NCI-H1048 (cell line): ENCODE results near the gene RTN3.
"Not testable (repeated sequence)": the region's sequence is repeated elsewhere in the genome, so short reads cannot be mapped to it uniquely, and the experiment has no call there.

Experiments used
- DNase-seq: peaks from one replicate; lab custom pipeline; 2025; lab: John Stamatoyannopoulos, UW

Gene RTN3

DNA sequence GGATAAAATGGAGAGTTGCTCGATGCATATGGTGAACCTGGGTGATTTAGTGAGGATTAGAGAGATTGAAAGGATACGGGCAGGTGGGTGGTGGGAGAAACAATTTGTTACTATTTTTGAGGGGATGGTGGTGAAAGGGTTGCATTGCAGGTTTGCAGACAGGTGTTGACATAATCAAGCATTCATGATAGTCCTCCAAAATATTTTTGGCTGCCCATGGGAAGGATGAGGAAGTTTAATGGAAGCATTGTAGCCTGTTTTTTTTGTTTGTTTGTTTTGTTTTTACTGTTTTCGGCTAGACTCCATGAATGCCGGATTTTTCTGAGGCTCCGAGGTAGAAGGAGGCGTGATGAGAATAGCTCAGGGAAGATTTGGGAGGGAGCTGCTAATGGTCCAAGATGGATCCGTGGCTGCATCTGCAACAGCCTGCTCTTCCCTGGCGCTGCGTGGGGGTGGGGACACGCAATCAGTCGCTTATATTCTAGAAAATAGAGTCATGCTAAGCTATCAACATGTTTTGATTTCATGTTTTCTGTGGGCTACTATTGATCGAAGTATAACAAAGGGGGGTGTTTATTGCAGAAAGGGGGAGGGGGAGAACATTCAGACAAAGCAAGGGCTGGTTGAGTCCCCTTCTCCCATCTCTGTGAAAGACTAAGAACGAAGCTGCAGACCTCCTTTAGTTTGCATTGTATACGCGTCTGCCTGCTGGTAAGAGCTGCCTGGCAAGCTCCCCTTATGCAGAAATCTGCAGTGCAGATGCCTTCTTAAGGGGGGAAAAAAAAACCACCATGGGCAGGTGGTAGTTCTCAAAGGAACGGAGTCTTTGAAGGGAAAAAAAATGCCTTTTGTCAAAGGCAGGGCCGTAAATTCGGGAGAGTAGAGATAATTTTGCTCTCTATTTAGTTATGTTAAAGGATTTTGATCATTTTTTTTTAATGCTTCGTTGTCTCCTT lies 1.0 kb downstream of the RTN3 start:
- no peak for DNase-seq

DNA sequence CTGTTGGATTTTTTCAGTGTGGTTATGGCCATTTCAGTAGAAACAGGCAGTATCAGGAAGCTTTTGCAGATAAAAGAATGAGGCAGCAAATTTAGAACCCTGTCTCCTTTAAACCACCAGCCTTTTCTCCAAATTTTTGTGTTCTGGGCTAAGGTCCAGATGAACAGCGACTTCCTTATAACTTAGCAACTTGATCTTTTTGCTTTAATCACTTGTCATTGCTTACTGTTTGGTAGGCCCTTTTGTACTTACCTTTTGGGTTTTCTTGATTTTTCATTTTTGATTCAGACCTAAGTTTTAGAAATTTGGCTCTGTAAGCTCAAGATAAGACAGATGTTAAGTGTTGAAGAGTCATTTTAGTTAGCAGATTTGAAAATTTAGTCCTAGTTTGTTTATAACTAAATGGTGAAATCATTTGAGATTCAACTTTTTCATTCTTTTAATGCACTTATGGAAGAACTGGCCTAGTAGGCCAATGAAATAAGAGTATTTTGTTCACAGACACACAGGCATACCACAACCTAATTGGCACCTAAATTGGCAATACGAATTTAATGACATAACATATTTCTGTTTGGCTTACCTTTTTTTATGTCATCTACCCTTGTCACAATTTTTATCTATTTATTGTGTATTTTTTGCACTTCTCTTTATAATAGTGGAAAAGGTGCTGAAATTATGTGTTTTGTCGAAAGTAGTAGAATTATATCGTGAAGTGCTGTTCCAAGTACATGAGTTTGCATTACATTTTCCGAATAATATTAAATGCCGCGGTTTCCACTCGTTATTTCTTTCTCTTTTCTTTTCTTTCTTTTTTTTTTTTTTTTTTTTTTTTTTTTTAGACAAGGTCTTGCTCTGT lies 2.1 kb downstream of the RTN3 start:
- no peak for DNase-seq

DNA sequence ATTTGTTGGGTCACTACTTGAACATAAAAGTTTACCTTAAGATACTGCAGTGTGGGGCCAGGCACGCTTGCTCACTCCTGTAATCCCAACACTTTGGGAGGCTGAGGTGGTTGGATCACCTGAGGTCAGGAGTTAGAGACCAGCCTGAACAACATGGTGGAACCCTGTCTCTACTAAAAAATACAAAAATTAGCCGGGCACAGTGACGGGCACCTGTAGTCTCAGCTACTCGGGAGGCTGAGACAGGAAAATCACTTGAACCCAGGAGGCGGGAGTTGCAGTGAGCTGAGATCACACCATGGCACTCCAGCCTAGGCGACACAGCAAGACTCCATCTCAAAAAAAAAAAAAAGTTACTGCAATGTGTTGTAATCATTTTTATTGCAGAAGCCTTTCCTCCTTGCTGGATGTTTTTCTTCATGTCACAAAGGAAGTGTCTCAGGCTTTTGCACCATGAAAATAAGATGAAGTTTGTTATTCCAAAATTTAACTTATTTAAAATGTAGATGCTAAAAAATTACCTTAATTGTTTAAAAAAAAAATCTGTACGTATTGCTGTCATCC lies 3.9 kb downstream of the RTN3 start:
- not testable (repeated sequence) for DNase-seq

DNA sequence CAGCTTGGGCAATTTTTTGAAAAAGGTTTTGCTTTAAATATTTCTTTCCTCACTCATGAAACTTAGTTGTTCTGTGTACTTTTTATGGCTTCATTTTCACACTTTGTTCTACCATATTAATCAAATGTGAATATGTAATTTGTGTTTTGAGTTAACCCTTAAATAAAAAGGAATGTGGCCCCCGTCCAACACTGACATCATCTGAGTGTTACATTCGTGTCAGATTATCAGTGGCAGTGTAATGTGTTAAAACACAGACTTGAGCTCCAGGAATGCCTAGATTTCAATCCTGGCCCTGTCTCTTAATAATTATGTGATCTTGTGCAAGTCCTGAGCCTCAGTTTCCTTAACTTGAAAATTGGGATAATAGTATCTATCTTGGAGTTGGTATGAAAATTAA lies 5.6 kb downstream of the RTN3 start:
- DNase-seq, result no peak

DNA sequence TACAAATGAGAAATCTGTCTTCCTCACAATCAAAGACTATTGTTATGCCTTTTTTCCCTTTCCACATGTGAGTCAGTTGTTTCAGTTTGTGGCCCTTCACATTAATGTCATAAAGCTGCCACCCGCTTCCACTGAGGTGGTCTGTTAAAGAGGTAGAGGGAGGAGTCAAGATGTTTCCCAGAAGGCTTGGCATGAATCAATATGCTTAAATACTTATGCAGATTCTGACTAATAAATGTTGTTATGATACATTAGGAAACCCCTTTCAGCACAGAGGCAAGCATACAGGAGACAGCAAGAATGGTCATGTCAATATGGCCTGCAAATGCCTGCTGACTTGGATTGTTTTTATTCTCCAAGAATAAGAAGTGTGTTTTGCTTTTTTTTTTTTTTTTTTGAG lies 6.5 kb downstream of the RTN3 start:
- no peak for DNase-seq

DNA sequence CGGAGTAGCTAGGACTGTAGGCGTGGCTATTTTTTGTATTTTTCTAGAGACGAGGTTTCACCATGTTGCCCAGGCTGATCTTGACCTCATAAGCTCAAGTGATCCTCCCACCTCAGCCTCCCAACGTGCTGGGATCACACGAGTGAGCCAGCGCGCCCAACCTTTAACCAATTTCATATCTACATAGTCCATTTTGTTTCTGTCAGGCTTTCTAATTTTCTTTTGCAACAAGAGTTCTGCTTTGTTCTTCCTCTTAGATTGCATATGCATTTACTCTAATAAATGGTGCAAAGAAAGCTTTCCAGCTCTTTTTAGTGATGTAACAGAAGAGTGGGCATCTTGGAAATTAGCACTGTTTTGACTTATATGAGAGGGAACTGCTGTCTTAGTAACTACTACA lies 13.3 kb downstream of the RTN3 start:
- no peak for DNase-seq

DNA sequence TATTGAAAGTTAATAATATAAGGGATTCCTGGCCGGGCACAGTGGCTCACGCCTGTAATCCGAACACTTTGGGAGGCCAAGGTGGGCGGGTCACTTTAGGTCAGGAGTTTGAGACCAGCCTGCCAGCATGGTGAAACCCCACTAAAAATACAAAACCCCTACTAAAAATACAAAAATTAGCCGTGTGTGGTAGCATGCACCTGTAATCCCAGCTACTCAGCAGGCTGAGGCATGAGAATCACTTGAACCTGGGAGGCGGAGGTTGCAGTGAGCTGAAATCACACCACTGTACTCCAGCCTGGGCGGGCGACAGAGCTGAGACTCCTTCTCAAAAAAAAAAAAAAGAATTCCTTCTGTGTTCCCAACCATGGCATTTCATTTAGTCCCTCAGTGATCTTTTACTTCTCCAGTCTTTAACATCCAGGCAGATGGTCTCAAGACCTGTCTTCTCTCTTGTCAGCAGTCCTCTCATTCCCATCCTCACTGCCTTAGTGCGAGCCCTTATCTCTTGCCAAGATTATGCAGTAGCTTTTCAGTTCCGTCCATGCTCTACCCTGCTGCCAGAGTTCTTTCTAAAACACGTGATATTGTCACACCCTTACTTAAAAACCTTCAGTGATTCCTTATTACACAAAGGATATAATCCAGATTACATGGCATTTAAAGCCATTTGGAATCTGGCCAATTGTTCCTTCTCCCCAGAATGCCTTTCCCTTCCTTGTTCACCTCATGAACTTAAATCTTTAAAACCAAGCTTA lies 17.9 kb downstream of the RTN3 start:
- DNase-seq, result no peak

DNA sequence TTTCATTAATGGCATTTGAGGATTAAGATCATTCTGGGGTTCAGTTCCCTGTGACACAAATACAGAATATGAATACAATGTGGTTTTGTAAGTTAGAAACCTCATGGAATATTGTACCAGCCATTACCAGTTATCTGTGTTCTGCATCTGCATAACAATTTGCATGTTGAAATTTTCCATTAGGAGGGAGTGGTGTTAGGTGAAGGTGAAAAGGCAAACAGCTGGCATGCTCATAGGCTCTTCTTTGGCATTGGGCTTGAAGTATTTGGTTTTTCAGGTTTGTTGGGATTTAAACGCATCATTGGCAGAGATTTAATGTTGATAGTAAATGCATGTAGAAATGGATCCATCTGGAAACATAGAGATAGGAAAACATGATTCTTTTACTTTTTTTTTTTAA lies 18.6 kb downstream of the RTN3 start:
- no peak for DNase-seq

DNA sequence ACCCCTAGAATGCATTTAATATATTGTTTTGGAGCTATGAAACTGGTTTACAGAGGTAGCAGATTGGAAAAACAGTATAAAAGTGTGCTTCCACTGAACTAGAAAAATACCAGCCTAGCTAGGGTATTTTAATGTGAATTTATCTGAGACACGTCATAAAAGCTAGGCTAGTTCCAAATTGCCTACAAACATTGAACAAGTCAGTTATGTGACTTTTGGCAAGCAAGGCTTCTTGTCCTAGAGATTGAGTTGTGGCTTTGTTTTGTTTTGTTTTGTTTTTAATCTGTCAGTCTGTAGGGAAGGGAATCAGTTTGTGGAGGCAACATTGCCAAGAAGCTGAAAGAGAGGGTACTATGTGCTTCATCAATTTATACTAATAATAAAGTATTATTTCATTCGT lies 24.2 kb downstream of the RTN3 start:
- no peak for DNase-seq

DNA sequence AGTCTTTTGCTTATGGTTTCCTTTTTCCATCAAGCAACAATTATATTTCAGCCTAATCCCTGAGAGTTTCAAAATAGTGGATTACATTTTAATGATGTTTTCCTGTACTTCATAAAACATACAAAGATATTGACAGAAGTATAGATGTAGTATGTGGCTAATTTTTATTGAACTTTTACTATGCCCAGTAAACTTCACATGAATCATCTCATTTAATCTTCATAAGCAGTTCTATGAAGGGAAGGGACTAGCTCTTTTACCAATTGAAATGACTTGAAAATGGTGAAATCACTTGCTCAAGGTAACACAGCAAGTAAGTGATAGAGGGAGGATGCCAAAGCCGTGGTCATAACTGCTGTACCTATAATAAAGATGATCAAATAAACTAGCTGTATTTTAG lies 27.5 kb downstream of the RTN3 start:
- DNase-seq, result no peak

DNA sequence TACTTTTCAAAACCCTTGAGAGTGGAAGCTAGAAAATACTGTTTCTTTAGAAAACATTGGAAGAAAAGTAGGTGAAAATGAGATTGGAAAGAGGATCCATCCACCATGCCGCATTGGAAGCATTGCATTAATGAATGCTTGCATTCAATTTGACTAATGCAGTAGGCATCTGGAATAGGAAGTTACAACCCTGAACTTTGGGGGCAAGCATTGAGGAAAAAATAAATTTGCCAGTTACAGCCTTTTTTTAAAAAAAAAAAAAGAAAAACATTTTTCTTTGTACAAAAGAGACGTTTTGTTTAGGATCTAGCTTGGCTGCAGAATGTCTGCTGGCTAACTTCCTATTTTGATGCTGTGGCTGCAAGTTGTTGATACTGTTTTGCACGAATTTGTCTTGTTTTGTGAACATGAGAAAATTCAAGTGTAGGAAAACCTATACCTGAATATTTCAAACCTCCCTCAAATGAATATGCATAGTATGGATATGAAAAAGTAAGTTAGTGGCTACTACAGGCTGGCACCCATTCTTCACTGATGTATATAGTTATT lies 28.1 kb downstream of the RTN3 start:
- no peak for DNase-seq

DNA sequence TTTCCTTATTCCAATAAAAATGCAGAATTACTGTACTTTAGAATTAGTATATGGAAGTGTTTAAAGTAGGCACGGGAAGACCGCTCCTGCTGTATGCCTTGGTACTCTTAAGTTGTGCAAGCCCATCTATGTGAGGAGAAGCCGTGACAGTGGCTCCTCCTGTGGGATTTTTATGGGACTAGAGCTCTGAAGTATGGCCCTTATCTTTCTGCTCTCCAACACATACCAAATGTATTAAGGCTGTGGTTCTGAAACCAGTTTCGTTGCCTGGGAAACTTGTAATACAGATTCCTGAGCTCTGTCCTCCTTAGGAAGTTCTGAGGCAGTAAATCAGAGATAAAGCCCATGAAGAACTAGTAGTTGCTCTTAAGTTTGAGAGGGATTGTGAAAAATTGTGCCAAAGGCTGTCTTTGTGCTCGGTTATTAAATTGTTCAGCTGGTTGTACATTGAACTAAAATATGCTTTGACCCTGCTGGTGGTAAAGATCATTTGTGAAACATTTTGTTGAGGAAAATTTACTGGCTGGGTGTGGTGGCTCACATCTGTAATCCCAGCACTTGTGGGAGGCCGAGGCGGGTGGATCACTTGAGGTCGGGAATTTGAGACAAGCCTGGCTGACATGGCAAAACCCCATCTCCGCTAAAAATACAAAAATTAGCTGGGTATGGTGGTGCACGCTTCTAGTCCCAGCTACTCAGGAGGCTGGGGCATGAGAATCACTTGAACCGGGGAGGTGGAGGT lies 29.3 kb downstream of the RTN3 start:
- no peak for DNase-seq

DNA sequence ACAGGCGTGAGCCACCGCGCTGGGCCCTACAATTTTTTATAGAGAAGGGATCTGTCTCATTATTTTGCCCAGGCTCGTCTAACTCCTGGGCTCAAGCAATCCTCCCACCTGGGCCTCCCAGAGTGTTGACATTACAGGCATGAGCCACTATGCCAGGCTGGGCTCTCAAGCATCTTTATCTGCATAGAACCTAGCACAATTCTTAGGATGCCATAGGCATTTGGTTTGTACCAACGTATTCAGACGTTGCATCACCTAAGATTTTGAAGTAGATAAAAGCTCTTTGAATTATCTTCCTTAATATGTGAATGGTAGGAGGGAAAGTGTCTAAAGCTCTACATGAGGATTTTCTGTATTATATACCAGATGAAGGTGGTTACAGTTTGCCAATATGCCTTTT lies 30.5 kb downstream of the RTN3 start:
- DNase-seq, result no peak

DNA sequence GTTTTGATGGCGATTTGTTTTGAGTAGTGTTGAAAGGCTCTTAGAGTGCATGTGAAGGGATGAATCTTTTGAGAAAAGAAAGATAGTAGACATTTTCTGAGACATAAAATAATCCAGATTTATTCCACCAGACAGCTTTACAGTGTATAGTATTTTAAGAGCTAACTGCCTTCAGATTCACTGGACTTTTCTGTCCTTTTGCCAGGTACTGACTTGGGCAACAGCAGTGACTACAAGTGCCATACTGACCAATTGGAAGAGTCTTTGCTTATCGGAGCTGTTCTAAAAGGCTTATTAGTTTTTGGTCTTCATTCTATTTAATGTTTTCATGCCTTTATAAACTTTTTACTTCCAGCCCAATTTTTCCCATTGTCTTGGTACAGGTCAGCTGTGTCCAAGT lies 32.5 kb downstream of the RTN3 start:
- no peak for DNase-seq

DNA sequence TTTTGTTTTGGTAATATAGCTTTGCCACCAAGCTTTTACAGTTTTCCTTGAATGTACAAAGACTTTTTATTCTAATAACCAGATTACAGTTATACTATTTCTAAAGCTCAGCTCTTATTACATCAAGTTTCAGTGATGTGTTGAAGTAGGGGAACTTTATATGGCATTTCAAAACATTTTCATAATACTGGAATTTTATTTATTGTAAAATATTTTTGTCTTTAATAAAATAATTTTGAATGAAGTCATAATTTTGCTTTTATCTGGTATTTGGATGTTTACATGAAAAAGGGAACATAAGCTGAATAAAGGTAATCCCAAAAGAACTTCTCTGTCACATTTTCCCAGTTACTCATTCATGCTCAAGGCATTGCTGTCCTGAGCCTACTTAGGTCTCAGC lies 34.7 kb downstream of the RTN3 start:
- DNase-seq, result no peak

DNA sequence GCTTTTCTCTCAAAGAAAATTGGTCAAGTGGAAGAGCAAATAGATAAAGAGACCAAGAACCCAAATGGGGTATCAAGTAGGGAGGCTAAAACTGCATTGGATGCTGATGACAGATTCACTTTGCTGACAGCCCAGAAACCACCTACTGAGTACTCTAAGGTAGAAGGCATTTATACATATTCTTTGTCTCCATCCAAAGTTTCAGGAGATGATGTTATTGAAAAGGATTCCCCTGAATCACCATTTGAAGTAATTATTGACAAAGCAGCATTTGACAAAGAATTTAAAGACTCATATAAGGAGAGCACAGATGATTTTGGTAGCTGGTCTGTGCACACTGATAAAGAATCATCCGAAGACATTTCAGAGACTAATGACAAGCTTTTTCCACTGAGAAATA lies 37.7 kb downstream of the RTN3 start:
- no peak for DNase-seq

DNA sequence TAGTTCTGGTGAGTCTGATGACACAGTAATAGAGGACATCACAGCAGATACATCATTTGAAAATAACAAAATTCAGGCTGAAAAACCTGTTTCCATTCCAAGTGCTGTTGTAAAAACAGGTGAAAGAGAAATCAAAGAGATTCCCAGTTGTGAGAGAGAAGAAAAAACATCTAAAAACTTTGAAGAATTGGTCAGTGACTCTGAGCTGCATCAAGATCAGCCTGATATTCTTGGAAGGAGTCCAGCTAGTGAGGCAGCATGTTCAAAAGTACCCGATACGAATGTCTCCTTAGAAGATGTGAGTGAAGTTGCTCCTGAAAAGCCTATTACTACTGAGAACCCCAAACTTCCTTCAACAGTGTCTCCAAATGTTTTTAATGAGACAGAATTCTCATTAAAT lies 38.7 kb downstream of the RTN3 start:
- DNase-seq, result no peak

DNA sequence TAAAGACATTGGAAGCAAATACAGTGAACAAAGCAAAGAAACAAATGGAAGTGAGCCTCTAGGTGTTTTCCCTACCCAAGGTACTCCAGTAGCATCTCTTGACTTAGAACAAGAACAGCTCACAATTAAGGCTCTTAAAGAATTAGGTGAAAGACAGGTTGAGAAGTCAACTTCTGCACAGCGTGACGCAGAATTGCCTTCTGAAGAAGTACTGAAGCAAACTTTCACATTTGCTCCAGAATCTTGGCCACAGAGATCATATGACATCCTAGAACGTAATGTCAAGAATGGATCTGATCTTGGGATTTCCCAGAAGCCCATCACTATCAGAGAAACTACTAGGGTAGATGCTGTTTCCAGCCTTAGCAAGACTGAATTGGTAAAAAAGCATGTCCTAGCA lies 39.3 kb downstream of the RTN3 start:
- DNase-seq, result no peak

DNA sequence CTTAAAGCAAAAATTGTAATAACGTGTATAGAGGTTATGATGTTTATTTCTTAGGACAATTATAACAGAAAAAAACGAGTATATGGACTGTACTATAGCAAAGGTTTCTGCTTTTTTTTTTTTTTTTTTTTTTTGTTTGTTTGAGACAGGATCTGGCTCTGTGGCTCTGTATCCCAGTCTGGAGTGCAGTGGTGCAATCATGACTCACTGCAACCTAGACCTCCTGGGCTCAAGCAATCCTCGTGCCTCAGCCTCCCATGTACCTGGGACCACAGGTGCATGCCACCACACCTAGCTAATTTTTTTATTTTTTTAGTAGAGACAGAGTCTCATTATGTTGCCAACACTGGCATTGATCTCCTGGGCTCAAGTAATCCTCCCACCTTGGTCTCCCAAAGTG lies 48.0 kb downstream of the RTN3 start:
- DNase-seq, result no peak

DNA sequence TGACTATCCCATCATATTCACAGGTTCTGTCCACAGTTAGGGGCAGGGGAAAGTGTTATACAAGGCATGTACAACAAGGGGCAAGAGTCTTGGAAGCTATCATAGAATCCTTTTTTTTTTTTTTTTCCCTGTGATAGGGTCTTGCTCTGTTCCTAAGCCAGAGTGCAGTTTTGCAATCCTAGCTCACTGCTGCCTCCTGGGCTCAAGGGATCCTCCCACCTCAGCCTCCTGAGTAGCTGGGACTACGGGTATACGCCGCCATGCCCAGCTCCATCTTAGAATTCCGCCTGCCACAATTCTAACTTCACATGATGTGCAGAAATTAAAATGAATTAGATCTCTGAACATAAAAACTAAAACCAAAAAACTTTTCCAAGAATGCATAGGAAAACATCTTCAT lies 55.6 kb downstream of the RTN3 start:
- DNase-seq, result no peak

DNA sequence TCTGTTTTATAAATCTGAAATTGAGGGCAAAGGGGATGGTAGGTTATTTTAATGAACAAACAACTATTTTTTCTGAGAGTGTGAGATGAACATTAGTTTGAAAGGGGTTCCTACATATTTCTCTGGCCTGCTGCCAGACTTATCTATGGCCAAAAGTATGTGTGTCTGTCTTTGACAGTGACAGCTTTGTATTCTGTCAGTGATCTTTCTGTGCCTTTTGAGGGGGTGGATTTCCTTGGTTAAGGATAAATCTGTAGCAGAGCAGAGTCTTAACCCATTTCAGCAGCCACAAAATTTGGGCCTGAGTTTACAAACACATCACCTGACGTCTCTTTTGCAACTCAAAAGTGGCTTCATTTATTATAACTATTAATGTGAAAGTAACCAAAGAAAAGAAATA lies 56.4 kb downstream of the RTN3 start:
- DNase-seq, result no peak
